Measurements from ENCODE around the gene RRP12. TPM values are rescaled to one million over a fixed set of nuclear protein-coding genes. Genes with fewer than 3 reads are reported as not detected.

Gene RRP12
- total and polyA plus RNA-seq, 2 donors (not counting 3 experiments of a cell fraction or from before 2014, with no cell fraction given), result 13.6 to 35.8 TPM

- DNase-seq (ENCODE audit: low read depth, low spot score) (no peak), FAIRE-seq (no peak)
- ChIA-PET POLR2A (interaction anchor here (0.6 to 1.3 kb wide), 2 partner anchors 42 to 80 kb away, joined by 3 read pairs; partner anchors contain the start of gene RRP12), CTCF (interaction anchor here (0.6 to 5.9 kb wide), 4 partner anchors 8 to 286 kb away, joined by 3 to 43 read pairs (median 4); no protein-coding TSS in a partner anchor)
- Histone ChIP-seq H4K20me1 (replicated peaks; ENCODE audit: control insufficient read depth, extremely low read depth, insufficient read depth, low read length) (no peaks in the 10 kb centered on the region), H3K9me1 (replicated peaks; ENCODE audit: control insufficient read depth, extremely low read depth, insufficient read depth, low read length) (no peaks in the 10 kb centered on the region), H3K4me3 (replicated peaks in 1 of 3; ENCODE audit: insufficient read depth in 1 of 3, low read depth in 1 of 3, low read length in 3 of 3) (no peak overlapping the region), H3K4me2 (ENCODE audit: insufficient read depth, low read length) (no peak overlapping the region), H2AFZ (ENCODE audit: low read depth, low read length) (no peak overlapping the region), H3K9me3 (replicated peaks; ENCODE audit: control insufficient read depth, insufficient read depth, low read length) (no peaks in the 10 kb centered on the region), H3K79me2 (ENCODE audit: control insufficient read depth, insufficient read depth, low read length) (no peaks in the 10 kb centered on the region), H3K4me1 (ENCODE audit: control insufficient read depth, extremely low read depth, insufficient read depth, low read length) (peaks cover 13% of the 10 kb centered on the region), H3K27me3 (ENCODE audit: control insufficient read depth in 2 of 2, insufficient read depth in 2 of 2, low read length in 2 of 2) (no peaks in the 10 kb centered on the region), H3K27ac (ENCODE audit: insufficient read depth, low read depth, low read length) (no peak overlapping the region), H3K9ac (replicated peaks; ENCODE audit: extremely low read depth, insufficient read depth, low read length) (no peak overlapping the region), H3K36me3 (ENCODE audit: control insufficient read depth in 2 of 2, extremely low read depth in 1 of 2, insufficient read depth in 2 of 2, low read length in 2 of 2) (peaks cover 0 to 12% of the 10 kb centered on the region in 2 experiments)
- intact Hi-C loops (cut with micrococcal nuclease) (loop anchor here (5.0 kb wide), 1 partner anchor 276 kb away; no protein-coding TSS in a partner anchor), dilution Hi-C loops (cut with MboI; ENCODE audit: extremely low pct_ligation_motif_present, low sequenced_read_pairs) (no loop called here)
- TF ChIP-seq POLR2AphosphoS5 (IDR thresholded peaks at IDR 0.05; ENCODE audit: insufficient read depth, low read depth, low read length) (no peak), GATA2 (IDR thresholded peaks at IDR 0.05; ENCODE audit: insufficient read depth, insufficient read length, low read depth, low read length) (no peak), POLR2A (IDR thresholded peaks at IDR 0.05; ENCODE audit: low read depth, low read length) (no peak), EZH2 (IDR thresholded peaks at IDR 0.05; ENCODE audit: borderline replicate concordance, low read depth, low read length, severe bottlenecking) (no peak)
- no TSS peak for BruUV-seq (replicated peaks)
These were observed 42.4 kb downstream of the RRP12 start for GRCh38 chr10:97358781-97359180.

- no peak overlapping the region for H3K4me2 ChIP-seq (ENCODE audit: insufficient read depth, low read length)
- H3K27me3 ChIP-seq (ENCODE audit: control insufficient read depth in 2 of 2, insufficient read depth in 2 of 2, low read length in 2 of 2), result no peaks in the 10 kb centered on the region
- no peak overlapping the region for H2AFZ ChIP-seq (ENCODE audit: low read depth, low read length)
- H3K9me1 ChIP-seq (replicated peaks; ENCODE audit: control insufficient read depth, extremely low read depth, insufficient read depth, low read length), result no peaks in the 10 kb centered on the region
- H4K20me1 ChIP-seq (replicated peaks; ENCODE audit: control insufficient read depth, extremely low read depth, insufficient read depth, low read length), result no peaks in the 10 kb centered on the region
- intact Hi-C loops (cut with micrococcal nuclease), result loop anchor here (5.0 kb wide), 1 partner anchor 276 kb away; no protein-coding TSS in a partner anchor
- ChIA-PET POLR2A (interaction anchor here (0.6 to 1.3 kb wide), 2 partner anchors 43 to 80 kb away, joined by 3 read pairs; partner anchors contain the start of gene RRP12), CTCF (interaction anchor here (0.8 to 5.9 kb wide), 3 partner anchors 8 to 286 kb away, joined by 3 to 43 read pairs (median 4); no protein-coding TSS in a partner anchor)
- DNase-seq (ENCODE audit: low read depth, low spot score) (no peak), FAIRE-seq (no peak)
- no peak overlapping the region for H3K4me3 ChIP-seq (replicated peaks in 1 of 3; ENCODE audit: insufficient read depth in 1 of 3, low read depth in 1 of 3, low read length in 3 of 3)
- dilution Hi-C loops (cut with MboI; ENCODE audit: extremely low pct_ligation_motif_present, low sequenced_read_pairs), result no loop called here
- no peak for TF ChIP-seq FOS (IDR thresholded peaks at IDR 0.05; ENCODE audit: borderline replicate concordance, insufficient read depth, low read length)
- TF ChIP-seq CTCF (IDR thresholded peaks at IDR 0.05; ENCODE audit: extremely low read depth in 1 of 2, insufficient read depth in 1 of 2, low read depth in 1 of 2, low read length in 2 of 2), result no peak
- no peak for TF ChIP-seq POLR2A (IDR thresholded peaks at IDR 0.05; ENCODE audit: low read depth, low read length)
- no peak for TF ChIP-seq MAX (IDR thresholded peaks at IDR 0.05; ENCODE audit: insufficient read depth, insufficient read length)
- no peak for TF ChIP-seq MYC (IDR thresholded peaks at IDR 0.05; ENCODE audit: low read depth, low read length)
- no peak for TF ChIP-seq EZH2 (IDR thresholded peaks at IDR 0.05; ENCODE audit: borderline replicate concordance, low read depth, low read length, severe bottlenecking)
- TF ChIP-seq GATA2 (IDR thresholded peaks at IDR 0.05; ENCODE audit: insufficient read depth, insufficient read length, low read depth, low read length), result no peak
- no peak for TF ChIP-seq JUN (IDR thresholded peaks at IDR 0.05; ENCODE audit: borderline replicate concordance, insufficient read depth, insufficient read length, low read depth)
- TF ChIP-seq POLR2AphosphoS5 (IDR thresholded peaks at IDR 0.05; ENCODE audit: insufficient read depth, low read depth, low read length), result no peak
- no peak overlapping the region for H3K9ac ChIP-seq (replicated peaks; ENCODE audit: extremely low read depth, insufficient read depth, low read length)
- no peaks in the 10 kb centered on the region for H3K79me2 ChIP-seq (ENCODE audit: control insufficient read depth, insufficient read depth, low read length)
- no peaks in the 10 kb centered on the region for H3K9me3 ChIP-seq (replicated peaks; ENCODE audit: control insufficient read depth, insufficient read depth, low read length)
- no peak overlapping the region for H3K27ac ChIP-seq (ENCODE audit: insufficient read depth, low read depth, low read length)
- peaks cover 0 to 9% of the 10 kb centered on the region in 2 experiments for H3K36me3 ChIP-seq (ENCODE audit: control insufficient read depth in 2 of 2, extremely low read depth in 1 of 2, insufficient read depth in 2 of 2, low read length in 2 of 2)
- H3K4me1 ChIP-seq (ENCODE audit: control insufficient read depth, extremely low read depth, insufficient read depth, low read length), result peaks cover 13% of the 10 kb centered on the region
- BruUV-seq (replicated peaks), result no TSS peak
These were observed 42.8 kb downstream of the RRP12 start for GRCh38 chr10:97358349-97358748.

All from endothelial cell of umbilical vein (primary cell).